Neural progenitor cell (in vitro differentiated cells): Measurements from ENCODE around the gene PARP16.

ENCODE experiments used
- CTCF ChIP-seq: fragments of 200-600 bp; sonication (generic); IDR thresholded peaks from 2 replicates; pipeline ENCODE4 v1.5.1; 2017; ENCODE audit warnings: antibody characterized with exemption, mild to moderate bottlenecking
- EZH2 ChIP-seq: fragments of 200-600 bp; sonication (generic); IDR thresholded peaks from 2 replicates; pipeline ENCODE4 v1.6.1; 2017; ENCODE audit warnings: antibody characterized with exemption, mild to moderate bottlenecking, moderate library complexity

GRCh38 chr15:65277015-65277414 is 9.7 kb downstream of the PARP16 start:
- TF ChIP-seq CTCF, result no peak
- no peak for TF ChIP-seq EZH2
